HG03108 (cell line): Measurements from ENCODE around the gene COPB1.

Experiments used
- ATAC-seq: cut with Tn5 transposase; IDR thresholded peaks from one replicate; pipeline ENCODE4 v1.9.1; 2021; ENCODE audit warnings: moderate library complexity; ENCODE audit not compliant: unreplicated experiment

The COPB1 gene

DNA sequence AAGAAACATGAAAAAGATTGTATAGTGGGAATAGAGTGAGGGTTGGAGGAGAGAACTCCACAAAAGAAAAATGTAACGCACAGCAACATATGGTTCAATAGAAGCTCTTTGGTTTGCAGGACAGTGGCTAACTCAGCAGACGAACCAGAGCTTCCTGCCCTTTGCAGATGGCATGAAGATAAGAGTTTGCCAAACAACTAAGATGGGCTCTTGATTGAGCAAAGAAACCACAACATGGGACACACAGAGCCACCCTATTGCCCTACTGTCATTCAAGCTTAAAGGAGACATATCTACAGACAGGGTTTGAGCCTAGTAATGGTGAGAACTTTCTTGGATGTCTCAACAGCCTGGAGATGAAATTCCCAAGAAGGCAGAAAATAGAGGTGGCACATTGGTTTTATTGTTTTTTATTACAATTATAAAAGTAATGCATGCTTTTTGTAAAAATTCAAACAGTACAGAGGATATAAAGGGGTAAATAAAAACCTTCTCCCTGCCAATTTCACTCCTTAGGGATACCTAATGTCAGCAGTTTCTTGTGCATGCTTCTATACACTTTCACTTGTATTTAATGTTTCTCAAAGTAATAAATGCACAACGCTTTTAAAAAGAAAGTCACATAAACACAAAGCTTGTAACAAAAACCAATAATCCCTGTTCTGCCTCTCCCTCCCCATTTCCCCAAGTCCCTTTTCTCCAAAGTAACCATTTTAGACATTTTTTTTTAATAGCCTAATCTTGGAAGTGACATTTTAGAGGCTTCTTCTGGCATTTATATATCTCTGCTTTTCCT, 63.7 kb downstream of the COPB1 start:
- no peak for ATAC-seq

DNA sequence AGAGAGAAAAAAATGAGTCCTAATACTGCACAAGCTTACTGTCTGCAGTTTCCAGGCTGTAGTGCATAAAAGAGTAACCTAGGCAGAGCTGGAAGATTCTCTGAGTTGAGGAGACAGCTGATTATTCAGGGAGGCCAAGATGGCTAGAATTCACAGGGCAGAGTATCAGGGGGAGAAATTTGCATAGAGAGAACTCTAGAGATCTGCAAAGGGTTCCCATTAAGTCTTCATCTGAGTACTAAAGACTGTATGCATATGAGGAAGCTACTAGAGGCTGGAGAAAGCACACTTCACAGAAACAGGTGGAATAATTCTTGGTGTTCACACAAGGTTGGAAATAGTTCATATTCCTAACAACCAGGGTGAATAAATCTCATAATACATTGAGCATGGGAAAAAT, 74.0 kb downstream of the COPB1 start:
- no peak for ATAC-seq

DNA sequence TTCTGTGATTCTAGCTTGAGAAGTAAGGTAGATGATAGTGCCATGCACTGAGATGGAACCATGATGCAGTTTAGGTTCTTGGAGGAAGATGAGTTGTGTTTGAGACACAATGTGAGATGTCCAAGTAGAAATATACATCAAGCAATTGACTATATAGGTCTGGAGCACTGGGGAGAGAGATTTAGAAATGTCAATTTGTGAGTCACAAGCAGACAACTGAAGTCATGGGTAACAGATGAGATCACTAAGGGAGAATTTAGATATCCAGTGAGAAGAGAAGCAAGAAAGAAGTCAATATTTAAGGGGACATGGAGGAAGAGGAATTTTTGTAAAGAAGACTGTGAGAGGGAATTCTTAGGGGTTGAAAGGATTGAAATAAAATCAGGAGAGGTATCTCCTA, 75.5 kb downstream of the COPB1 start:
- no peak for ATAC-seq

DNA sequence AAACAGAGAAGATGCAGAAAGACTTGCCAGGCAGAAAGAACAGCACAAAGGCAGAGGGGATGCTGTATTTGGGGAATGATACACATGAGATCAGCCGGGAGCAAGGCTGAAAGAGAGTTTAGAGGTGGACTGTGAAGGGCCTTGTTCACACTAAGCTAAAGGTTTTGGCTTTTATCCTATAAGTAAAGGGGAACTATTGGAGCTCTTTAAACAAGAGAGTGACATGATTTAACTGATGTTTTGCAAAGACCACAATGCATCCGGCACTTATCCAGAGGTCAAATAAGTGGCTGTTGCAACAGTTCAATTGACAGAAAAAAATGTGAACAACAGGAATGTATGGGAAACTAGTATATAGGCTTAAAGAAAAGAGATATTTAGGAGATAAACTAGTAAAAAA, 76.0 kb downstream of the COPB1 start:
- no peak for ATAC-seq

GRCh38 chr11:14422814-14423182, 76.8 kb downstream of the COPB1 start:
- no peak for ATAC-seq

DNA sequence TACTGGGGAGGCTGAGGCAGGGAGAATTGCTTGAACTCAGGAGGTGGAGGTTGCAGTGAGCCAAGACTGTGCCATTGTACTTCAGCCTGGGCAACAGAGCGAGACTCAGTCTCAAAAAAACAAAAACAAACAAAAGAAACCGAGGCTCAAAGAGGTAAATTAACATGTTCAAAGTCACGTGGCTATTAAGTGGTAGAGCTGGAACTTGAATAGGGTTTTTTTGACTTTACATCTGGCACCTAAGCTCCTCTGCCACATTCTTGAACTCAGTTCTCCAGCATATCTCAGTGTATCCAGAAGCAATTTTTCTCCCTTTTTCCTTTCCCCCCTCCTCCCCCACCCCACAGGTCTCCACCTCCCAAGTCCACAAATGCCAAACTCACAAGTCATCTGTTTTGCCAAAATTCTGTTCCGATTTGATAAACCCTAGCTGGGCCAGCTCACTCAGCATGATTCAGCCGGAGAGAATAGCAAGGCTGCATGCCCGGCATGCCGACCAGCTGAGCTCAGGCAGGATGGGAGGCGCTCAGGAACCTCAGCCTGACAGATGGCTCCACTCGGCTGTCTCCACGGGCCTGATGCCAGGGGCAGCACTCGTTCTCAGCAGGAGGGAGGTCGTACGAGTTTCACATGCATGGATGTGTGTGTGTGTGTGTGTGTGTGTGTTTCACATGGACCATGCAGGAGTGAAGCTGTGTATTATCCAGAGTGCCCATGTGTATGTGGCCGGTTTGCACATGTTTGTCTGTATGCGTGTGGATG, 77.4 kb downstream of the COPB1 start:
- no peak for ATAC-seq

DNA sequence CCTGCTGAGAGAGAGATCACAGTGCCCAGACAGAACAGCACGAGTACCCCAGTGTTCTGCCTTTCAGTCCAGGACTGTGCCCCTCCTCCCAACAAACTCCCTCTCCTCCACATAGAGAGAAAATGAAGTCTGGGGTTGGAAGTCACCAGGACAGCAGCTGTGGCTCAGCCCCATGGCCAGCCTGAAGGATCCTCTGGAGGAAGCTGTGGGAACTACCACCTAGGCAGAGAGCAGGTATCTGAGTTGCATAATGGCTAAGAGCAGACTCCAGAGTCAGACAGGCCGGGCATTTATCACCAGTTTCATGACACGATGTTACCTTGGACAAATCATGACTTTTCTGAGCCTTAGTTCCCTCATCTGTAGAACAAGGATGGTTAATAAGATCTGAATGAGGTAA, 79.4 kb downstream of the COPB1 start:
- ATAC-seq, result no peak

GRCh38 chr11:14418801-14419417, 80.7 kb downstream of the COPB1 start:
- ATAC-seq, result no peak

DNA sequence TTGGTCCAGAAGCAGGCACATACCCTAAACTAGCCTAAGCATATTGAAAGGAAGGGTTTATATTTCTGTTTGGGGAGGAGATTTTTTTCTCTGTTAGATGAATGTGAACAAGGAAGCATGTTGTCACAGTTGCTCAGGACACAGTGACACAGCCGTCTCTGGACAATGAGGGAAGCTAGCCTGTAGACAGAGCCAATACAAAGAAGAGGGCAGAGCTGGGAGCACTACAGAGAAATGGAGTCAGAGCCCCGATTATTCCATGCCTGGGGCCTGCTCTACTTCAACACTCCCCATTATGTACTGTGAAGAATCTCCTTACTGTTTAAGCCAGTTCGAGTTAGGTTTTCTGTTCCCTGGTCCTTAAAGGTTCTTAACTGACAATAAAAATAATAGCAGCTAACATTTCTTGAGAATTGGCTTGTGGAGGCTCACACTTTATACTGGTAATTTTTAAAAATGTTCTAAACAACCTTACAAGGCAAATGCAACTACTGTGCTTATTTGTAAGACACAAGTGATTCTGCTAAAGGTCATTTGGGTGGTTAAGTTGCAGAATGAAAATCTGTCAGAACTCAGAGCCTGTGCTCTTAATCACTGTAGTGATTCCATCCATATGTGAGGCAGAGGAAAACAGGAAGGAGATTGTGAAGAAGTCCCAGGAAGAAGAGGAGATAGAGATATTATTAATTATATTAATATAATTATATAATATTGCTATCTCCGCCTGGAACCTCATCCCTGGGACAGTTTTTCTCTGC, 81.8 kb downstream of the COPB1 start:
- ATAC-seq, result no peak

DNA sequence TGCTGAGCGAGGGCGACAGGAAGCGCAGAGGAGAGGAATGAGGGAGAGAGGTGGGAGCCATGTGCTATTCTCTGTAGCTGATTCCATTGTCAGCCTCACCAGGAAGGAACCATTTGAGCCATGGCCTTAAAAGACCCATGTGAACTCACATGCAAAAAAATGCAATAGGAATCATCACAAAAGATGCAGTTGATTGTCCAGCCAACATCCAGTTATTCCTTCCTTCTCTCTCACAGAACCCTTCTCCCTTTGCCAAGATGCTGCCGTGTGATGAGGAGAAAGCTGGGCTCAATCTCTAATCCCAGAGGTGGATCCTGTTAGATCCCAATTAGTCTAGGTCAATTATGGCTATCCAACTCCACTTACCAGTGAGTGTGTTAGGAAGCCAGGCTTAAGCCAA, 82.4 kb downstream of the COPB1 start:
- no peak for ATAC-seq

DNA sequence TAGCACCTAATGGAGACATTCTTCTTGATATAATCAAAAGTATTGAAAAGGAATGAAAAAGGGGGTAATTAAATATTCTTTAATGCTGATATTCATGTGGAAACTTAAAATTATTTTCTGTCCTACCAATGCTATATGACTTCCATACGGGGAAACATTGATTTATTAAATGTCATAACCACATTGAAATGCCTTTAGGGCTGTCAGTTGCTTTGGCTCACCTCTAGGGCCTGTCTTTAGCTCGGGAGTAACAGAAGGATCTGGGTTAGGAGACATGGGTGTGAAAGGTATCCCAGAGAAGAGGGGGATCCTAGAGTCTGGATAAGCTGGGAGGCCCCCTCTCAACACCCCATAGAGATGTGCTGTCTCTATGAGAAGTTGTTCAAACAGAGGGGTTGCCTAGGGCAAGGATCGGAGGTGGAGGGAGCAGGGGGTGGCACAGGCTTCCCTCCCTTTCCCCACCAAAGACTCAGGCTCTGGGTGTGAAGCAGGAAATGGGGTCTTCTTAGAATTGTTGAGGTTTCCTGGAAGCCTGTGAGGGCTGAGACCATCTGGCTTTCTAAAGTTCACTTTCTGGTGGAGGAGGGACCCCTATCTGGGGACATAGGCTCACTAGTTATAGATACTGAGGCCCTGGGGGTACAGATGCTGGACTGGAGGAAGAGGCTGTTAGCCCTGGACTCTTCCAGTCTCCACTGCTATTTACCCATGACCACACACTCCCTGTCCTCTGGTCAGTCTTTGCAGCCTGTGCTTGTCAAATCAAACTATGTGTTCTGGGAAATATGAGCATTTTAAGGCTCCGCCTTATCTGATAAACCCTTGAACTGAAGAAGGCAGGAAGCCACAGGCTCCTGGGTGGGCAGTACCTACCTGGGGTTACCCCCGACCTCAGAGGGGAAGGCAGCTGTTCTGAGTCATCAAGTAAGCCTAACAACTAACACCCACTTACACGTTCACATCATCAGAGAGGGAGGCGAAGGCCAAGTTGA, 84.8 kb downstream of the COPB1 start:
- peak; percentile 80 for ATAC-seq

- no peak for ATAC-seq
Observed at GRCh38 chr11:14413307-14414069, 86.1 kb downstream of the COPB1 start.

DNA sequence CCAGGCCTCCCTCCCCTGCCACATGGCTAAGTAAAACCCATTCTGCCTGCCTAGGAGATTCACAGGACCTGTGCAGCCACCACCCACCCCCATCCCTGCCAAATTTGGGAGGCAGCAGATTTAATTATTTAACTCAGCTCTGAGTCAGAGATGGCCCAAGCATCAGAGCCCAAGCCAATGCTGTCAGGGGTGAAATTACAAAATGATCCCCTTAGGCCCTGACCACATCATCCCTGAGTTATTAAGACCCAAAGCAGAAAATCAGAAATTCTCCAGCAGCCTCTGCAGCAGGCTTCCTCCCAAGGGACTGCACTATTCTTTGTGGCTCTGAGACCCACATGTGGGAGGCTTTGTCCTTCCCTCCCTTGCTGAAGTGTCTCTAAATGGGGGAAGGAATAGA, 87.8 kb downstream of the COPB1 start:
- no peak for ATAC-seq

GRCh38 chr11:14409891-14410290, 89.7 kb downstream of the COPB1 start:
- ATAC-seq, result no peak

GRCh38 chr11:14408612-14409011, 91.0 kb downstream of the COPB1 start:
- no peak for ATAC-seq
